Activated effector memory CD4-positive, alpha-beta T cell treated with Interleukin-2 at 50 U/mL for 16 hours (primary cell): ENCODE measurements around the gene MPP1.

Experiments
- DNase-seq: peaks from one replicate; pipeline ENCODE4 v3.0.0-alpha.2; 2020

MPP1 gene

GRCh38 chrX:154812341-154813101 is 7.2 kb upstream of the MPP1 start:
- DNase-seq, result no peak

DNA sequence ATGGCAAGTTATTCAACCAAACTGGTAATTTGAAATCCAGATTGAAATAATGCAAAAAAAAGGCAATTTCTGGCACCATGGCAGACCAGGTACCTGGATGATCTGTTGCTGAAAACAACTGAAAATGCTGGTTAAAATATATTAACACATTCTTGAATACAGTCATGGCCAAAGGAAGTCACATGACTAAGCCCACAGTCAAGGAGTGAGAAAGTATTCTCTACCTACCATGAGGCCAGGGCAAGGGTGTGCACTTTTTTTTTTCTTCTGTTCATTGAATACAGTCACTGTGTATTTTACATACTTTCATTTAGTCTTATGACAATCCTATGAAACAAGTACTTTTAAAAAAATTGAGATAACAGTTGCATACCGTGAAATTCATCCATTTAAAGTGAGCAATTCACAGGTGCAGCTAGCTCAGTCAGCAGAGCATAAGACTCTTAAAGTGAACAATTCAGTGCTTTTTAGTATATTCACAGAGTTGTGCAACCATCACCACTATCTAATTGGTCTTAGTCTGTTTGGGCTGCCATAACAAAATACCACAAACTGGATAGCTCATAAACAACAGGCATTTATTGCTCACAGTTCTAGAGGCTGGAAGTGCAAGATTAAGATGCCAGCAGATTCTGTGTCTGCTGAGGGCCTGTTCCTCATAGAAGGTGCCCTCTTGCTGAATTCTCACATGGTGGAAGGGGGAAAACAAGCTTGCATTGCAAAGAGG is 4.8 kb upstream of the MPP1 start:
- no peak for DNase-seq

DNA sequence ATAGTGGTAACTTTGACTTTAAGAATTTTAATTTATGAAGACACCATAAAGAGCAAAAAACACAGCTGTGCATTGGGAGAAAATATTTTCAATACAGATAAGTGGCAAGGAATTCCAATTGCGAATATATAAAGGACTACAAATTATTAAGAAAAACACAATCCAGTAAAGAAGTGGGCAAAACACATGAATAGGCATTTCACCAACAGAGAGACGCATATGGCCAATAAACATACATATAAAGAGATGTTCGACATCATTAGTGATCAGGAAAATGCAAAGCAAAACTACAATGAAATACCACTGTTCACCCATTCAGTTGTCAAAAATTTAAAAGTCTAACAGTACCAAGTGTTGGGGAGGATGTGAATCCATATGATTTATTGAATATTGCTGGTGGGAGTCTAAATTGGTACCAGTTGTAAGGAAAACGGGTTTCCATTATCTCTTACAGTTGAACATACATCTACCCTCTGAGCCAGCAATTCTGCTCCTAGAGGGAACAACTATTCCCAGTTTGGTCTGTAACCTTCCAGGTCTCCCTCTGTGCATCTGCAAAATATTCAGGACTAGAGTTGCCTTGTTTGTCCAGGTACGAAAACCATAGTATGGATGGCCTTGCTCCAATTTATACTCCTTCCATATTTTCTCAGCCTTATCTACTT is 1.7 kb upstream of the MPP1 start:
- no peak for DNase-seq

GRCh38 chrX:154805696-154806091 is 409 bp upstream of the MPP1 start:
- DNase-seq, result no peak

DNA sequence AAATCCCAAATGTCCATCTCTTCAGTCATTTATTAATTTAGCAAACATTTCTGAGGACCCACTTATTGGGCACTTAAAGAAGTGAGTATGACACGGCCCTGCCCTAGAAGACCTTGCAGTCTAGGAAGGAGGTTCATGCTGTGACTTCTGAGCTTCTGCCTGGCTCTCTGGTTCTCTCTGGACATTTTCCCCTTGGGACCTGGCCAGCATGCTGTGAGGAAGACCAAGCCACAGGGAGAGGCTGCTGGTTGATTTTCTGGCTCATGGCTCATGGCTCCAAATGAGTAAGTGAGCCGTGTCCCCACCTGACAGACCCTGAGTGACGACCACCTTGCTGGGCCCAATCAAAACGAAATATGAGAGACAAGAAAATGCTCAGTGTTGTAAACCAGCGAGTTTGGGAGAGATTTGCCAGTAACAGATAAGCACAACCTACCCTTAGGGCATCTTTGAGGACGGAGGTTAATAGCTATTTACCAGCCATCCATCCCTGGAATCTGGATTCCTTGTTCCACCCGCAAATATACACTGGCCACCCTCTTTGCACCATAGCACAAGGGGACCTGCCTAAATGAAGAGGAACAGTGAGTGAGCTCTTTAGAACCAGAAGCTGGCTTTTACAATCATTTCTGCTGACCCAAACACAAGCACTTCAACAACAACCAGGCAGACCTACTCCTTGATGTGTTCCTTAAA is 876 bp downstream of the MPP1 start:
- DNase-seq, result no peak

- no peak for DNase-seq
These were observed 2.3 kb downstream of the MPP1 start for GRCh38 chrX:154802947-154803346.

GRCh38 chrX:154800478-154801210 is 4.6 kb downstream of the MPP1 start:
- DNase-seq, result no peak

DNA sequence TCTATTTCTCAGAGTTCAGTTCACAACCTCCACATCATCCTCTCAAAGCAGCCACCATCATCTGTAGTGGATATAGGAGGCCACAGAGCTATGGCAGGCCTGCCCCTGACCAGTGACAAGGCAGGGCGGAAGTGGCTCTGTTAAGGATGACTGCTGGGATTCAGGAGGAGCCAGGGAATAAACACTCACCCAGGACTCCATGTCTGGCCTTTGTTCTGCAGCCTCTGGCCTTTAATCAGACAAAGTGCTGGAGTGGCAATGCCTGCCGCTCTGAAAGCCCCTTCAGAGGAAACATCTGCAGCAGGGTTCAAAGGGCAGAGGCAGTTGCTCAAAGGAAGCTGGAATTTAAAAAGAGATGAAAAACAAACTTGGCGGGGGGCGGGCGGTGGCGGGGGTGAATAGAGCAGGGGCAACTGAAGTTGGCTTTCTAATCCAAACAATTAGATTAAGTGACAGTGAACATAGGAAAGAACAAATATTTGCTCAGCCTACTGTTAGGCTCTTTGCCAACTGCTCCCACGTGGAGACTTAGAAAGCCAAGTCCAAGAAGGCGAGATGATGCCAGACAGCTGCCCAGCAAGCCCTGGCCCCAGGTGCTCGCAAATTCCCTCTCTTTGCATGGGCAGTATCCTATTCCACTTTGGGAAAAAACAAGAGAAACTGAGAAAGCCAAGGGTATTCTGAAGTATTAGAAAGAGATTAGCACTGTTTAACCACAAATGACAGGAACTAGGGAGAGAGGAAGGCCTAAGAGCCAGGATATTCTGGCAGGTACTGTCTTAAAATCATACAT is 5.5 kb downstream of the MPP1 start:
- DNase-seq, result no peak

DNA sequence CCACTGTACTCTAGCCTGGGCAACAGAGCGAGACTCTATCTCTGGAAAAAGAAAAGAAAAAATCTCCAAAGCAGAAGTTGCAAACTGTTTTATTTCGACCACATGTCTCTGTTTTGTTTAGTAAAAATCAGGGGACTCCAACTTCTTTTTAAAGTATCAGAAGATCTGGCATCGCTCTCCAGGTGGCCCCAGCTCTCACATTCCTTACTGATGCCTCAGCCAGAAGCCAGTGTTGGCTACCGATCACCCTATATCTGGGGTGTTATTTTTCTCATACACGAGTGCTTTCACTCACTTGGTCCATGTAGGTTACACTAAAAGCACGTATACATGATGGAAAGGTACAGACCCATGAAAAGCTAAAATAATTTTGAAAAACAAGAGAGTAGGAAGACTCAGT is 8.3 kb downstream of the MPP1 start:
- no peak for DNase-seq

DNA sequence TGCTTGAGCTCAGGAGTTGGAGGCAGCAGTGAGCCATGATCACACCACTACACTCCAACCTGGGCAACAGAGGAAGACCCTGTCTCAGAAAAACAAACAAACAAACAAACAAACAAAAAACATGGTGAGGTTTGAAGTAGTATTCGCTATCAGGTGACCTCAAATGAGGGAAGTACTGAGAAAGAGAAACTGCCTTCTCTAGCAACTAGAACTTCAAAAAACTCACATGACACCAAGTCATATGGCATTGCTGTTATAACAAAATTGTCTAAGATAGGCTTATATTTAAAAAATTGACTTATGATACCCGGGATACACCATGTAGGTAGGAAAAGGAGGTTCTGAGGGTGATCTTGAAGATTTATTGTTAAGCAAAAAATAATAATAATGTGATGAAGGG is 10.3 kb downstream of the MPP1 start:
- no peak for DNase-seq

DNA sequence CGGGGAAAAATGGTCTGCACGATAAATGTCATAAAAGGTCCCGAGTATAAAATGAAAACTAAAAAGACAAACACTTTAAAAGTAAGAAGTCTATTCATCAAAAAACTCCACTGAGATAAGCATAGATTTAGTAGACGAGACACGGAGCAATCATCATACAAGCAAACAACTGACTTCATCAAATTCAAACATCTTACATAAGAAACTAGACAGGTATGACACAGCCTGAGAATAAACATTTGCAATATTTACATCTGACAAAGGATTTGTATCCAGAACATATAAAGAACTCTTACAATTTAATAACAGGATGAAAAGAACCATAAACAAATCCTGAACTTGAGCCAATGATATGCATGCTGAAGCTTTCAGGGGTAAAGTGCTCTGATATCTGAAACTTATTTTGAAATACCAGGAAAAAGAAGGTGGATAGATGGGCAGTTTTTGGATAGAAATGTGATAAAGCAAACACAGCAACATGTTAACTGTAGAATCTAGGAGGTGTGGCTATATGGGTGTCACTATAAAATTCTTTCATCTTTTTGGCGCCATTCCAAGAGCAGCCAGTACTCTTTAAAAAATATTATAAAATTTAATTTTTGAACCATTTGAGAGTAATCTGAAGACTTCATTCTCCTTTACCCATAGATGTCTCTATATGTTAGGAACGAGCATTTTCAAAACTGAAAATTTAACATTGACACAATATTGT is 12.0 kb downstream of the MPP1 start:
- DNase-seq, result no peak

- DNase-seq, result no peak
These were observed 13.3 kb downstream of the MPP1 start for GRCh38 chrX:154791939-154792338.

DNA sequence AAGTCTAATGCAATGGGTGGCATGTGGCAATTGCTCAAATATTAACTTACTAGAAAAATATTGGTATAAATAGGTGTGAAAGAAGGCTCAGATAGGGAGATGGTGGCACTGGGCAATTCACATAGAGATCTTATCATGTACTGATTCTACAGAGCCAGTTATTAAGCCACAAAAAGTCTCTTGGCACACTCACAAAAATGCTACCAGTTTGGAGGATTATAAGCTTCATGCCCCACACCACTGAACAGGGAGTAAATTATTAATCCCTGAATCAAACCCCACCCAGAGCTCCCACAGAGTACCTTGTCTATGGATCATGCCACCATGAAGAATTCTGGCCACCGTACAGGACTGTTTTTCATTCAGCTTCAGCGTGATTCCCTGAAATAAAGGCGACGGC is 13.8 kb downstream of the MPP1 start:
- DNase-seq, result no peak

GRCh38 chrX:154785716-154786115 is 19.6 kb downstream of the MPP1 start:
- DNase-seq, result no peak

GRCh38 chrX:154784149-154784995 is 20.9 kb downstream of the MPP1 start:
- no peak for DNase-seq

GRCh38 chrX:154780968-154781367 is 24.3 kb downstream of the MPP1 start:
- DNase-seq, result no peak

GRCh38 chrX:154779261-154779660 is 26.0 kb downstream of the MPP1 start:
- DNase-seq, result no peak

DNA sequence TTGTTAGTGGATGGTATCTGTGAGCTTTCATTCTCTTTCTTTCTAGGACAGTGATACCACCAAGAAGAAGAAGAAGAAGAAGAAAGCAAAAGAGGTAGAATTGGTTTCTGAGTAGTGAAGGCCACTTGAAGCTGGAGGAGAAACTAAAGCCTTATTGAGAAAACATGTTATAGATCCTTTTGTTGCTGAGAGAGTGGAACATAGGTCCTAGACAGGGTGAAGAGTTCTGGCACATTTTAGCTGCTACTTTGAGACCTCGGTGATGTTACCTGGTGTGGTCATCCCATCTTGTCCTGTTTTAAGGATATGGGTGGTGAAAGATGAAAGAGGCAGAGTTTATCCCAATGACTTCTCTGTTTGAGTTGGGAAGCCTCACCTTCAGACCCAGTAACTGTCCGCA is 28.5 kb downstream of the MPP1 start:
- DNase-seq, result no peak

- DNase-seq, result no peak
These were observed 29.6 kb downstream of the MPP1 start for GRCh38 chrX:154775419-154776349.
